CD4-positive, alpha-beta T cell (primary cell): ENCODE measurements around the gene LMTK3. TPM values are rescaled to one million over a fixed set of nuclear protein-coding genes. Genes with fewer than 3 reads are reported as not detected.
"Not testable (repeated sequence)": the region's sequence is repeated elsewhere in the genome, so short reads cannot be mapped to it uniquely, and the experiment has no call there.

Experiments
- ATAC-seq: fragments of 200-7000 bp; cut with Tn5 transposase; one replicate; pipeline ENCODE4 v1.10.0; 2022; ENCODE audit warnings: mild to moderate bottlenecking; ENCODE audit not compliant: poor library complexity
- CTCF ChIA-PET: fragments of 350-600 bp; sonication (Branson Sonifier 250); formaldehyde crosslinking; loops from one replicate; lab custom pipeline; 2021; ENCODE audit warnings: antibody characterized with exemption, inconsistent platforms; lab: Charles Lee
- POLR2A ChIA-PET: fragments of 350-600 bp; sonication (Branson Sonifier 250); formaldehyde crosslinking; loops from one replicate; lab custom pipeline; 2021; ENCODE audit warnings: antibody characterized with exemption, inconsistent platforms; lab: Charles Lee
- DNase-seq, 14 experiments: peaks; one replicate each; pipeline ENCODE4 v3.0.0-alpha.2; 2013 to 2020; ENCODE audit warnings: mixed read lengths in 2 of 14
- H3K27ac ChIP-seq, 2 donors: one replicate each; pipeline versions ENCODE4 v1.5.1 to v1.7.0; 2013; ENCODE audit warnings: low read length in 2 of 2, low read depth in 1 of 2, mild to moderate bottlenecking in 1 of 2
- H3K27me3 ChIP-seq, 2 experiments: 1 replicate in 1 of 2; 2 replicates in 1 of 2; pipeline versions ENCODE4 v1.6.1 to v1.7.0; 2013; ENCODE audit warnings: low read length in 2 of 2, control low read depth in 1 of 2, mild to moderate bottlenecking in 1 of 2, moderate library complexity in 1 of 2; ENCODE audit not compliant: insufficient read depth in 2 of 2, control insufficient read depth in 1 of 2
- H3K36me3 ChIP-seq: one replicate; pipeline ENCODE4 v1.6.1; 2013; ENCODE audit warnings: low read length, control low read depth; ENCODE audit not compliant: insufficient read depth
- H3K4me1 ChIP-seq: one replicate; pipeline ENCODE4 v1.6.1; 2013; ENCODE audit warnings: low read length, control low read depth; ENCODE audit not compliant: insufficient read depth
- H3K4me3 ChIP-seq: one replicate; pipeline ENCODE4 v1.5.1; 2013; ENCODE audit warnings: mild to moderate bottlenecking, low read length, moderate library complexity
- H3K9me3 ChIP-seq, 2 experiments: 1 replicate in 1 of 2; 2 replicates in 1 of 2; pipeline versions ENCODE4 v1.6.1 to v1.7.0; 2013; ENCODE audit warnings: low read length in 2 of 2, mild to moderate bottlenecking in 2 of 2, control low read depth in 1 of 2, moderate library complexity in 1 of 2; ENCODE audit not compliant: control insufficient read depth in 1 of 2, insufficient read depth in 1 of 2
- H3K27ac Mint-ChIP-seq: one replicate; pipeline ENCODE4 v1.8.0; 2020; ENCODE audit warnings: mixed read lengths
- H3K27me3 Mint-ChIP-seq: one replicate; pipeline ENCODE4 v1.8.0; 2021; ENCODE audit warnings: mixed read lengths
- H3K36me3 Mint-ChIP-seq: one replicate; pipeline ENCODE4 v1.8.0; 2021; ENCODE audit warnings: low read depth, mixed read lengths
- H3K4me1 Mint-ChIP-seq: one replicate; pipeline ENCODE4 v1.8.0; 2021; ENCODE audit warnings: low read depth, mixed read lengths
- H3K4me3 Mint-ChIP-seq: one replicate; pipeline ENCODE4 v1.8.0; 2020; ENCODE audit warnings: mild to moderate bottlenecking, mixed read lengths
- H3K9me3 Mint-ChIP-seq: one replicate; pipeline ENCODE4 v1.8.0; 2020; ENCODE audit warnings: mixed read lengths
- intact Hi-C, 2 experiments: fragments of 100-400 bp; cut with DNase I in 1 of 2; cut with micrococcal nuclease in 1 of 2; formaldehyde crosslinking; loops; one replicate each; pipeline versions ENCODE4 v1.15.1 to v1.9.0; 2023 to 2025; cut with DNase I, micrococcal nuclease
- total RNA-seq, 174 experiments: library from RNA in 2 of 174; stranded (reverse) in 2 of 174; gene quantifications; one replicate each; pipeline ENCODE4 v1.2.3 and lab custom pipeline; 2021 to 2026
- TF ChIP-seq, protein P1 (sequence below): fragments of 200-600 bp; IDR thresholded peaks from one replicate; pipeline ENCODE4 v1.8.0; 2022; ENCODE audit warnings: antibody characterized with exemption, mild to moderate bottlenecking

The LMTK3 gene
- total RNA-seq, 2 experiments from 2014 or later: 15.6 to 18.9 TPM

DNA sequence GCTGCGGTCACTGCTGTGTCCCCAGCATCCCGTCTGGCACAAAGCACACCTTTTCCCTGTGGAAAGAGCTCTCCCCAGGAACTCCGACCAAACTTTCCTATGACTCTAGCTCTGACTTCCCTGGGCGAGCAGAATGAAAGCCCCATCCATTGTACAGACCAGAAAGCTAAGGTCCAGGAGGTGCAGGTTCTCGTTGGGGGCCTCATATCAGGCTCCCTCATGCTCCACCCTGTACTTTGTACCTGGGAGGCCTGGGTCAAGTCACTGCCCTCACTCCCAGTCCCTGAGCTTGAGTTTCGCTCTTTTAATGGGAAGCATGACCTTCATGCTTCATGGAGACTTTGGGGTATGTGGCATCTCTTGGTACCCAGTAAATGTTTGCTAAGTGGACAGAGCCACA, 24.1 kb downstream of the LMTK3 start:
- no peak for DNase-seq
- H3K9me3 ChIP-seq: peaks cover 0 to 1% of the 10 kb centered on the region in 2 experiments
- H3K27me3 ChIP-seq: peaks cover 0 to 8% of the 10 kb centered on the region in 2 experiments
- peaks cover 30% of the 10 kb centered on the region for H3K4me1 ChIP-seq
- no peak overlapping the region for H3K4me3 ChIP-seq
- intact Hi-C loops: no loop called here
- peaks cover 24% of the 10 kb centered on the region for H3K4me1 Mint-ChIP-seq
- no peak overlapping the region for H3K4me3 Mint-ChIP-seq
- H3K27me3 Mint-ChIP-seq: peaks cover 16% of the 10 kb centered on the region
- TF ChIP-seq, protein P1, sequence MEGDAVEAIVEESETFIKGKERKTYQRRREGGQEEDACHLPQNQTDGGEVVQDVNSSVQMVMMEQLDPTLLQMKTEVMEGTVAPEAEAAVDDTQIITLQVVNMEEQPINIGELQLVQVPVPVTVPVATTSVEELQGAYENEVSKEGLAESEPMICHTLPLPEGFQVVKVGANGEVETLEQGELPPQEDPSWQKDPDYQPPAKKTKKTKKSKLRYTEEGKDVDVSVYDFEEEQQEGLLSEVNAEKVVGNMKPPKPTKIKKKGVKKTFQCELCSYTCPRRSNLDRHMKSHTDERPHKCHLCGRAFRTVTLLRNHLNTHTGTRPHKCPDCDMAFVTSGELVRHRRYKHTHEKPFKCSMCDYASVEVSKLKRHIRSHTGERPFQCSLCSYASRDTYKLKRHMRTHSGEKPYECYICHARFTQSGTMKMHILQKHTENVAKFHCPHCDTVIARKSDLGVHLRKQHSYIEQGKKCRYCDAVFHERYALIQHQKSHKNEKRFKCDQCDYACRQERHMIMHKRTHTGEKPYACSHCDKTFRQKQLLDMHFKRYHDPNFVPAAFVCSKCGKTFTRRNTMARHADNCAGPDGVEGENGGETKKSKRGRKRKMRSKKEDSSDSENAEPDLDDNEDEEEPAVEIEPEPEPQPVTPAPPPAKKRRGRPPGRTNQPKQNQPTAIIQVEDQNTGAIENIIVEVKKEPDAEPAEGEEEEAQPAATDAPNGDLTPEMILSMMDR: no peak
- H3K27ac ChIP-seq: no peak overlapping the region
- CTCF ChIA-PET: interaction anchor here (0.6 kb wide), 1 partner anchor 18 kb away, joined by 3 read pairs; no protein-coding TSS in a partner anchor
- H3K27ac Mint-ChIP-seq: no peak overlapping the region
- POLR2A ChIA-PET: no interaction called here
- no peaks in the 10 kb centered on the region for H3K9me3 Mint-ChIP-seq
- H3K36me3 Mint-ChIP-seq: no peaks in the 10 kb centered on the region
- no peak for ATAC-seq
- H3K36me3 ChIP-seq: no peaks in the 10 kb centered on the region

DNA sequence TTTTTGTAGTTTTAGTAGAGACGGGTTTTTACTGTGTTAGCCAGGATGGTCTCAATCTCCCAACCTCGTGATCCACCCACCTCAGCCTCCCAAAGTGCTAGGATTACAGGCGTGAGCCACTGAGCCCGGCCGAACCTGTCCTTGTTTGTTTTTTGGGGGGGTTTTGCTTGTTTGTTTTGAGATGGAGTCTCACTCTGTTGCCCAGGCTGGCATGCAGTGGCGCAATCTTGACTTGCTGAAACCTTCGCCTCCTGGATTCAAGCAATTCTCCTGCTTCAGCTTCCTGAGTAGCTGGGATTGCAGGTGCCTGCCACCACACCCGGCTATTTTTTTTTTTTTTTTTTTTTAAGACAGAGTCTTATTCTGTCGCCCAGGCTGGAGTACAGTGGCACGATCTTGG, 24.9 kb downstream of the LMTK3 start:
- POLR2A ChIA-PET, H3K27me3 Mint-ChIP-seq, H3K36me3 ChIP-seq, H3K4me3 ChIP-seq, H3K27ac ChIP-seq, H3K4me3 Mint-ChIP-seq, H3K9me3 Mint-ChIP-seq, ATAC-seq, intact Hi-C loops, DNase-seq, H3K27me3 ChIP-seq, H3K36me3 Mint-ChIP-seq, CTCF ChIA-PET, H3K27ac Mint-ChIP-seq, H3K9me3 ChIP-seq: not testable (repeated sequence)
- H3K4me1 Mint-ChIP-seq: peaks cover 20% of the 10 kb centered on the region
- peaks cover 25% of the 10 kb centered on the region for H3K4me1 ChIP-seq

DNA sequence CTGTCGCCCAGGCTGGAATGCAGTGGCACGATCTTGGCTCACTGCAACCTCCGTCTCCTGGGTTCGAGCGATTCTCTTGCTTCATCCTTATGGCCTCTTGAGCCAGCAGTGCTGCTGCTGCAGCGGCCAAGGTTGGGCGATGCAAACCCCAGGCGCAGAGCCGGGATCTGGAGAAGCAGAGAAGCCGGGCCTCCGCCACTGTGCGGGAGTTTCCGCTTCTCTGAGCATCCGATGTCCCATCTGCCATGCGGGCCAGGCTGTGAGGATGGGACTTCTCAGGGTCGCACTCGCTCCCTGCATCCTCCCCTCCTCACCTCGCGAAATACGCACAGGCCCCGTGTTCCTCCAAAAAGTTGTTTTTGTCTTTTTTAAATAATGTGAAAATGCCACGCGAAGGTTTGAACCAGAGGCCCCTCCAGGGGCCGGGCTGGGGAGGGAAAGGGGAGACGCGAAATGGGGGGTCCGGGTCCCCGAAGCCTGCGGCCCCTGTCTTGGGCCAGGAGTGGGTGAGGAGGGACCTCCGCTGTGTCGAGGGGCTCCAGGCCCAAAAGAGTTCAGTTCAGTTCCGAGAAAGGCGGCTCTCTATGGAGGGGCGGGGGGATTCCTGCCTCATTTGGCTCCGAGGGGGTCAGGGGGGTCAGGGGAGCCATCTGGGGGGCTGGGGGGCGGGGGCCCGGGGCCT, 26.6 kb downstream of the LMTK3 start:
- H3K27me3 Mint-ChIP-seq: no peaks in the 10 kb centered on the region
- POLR2A ChIA-PET: no interaction called here

More for the DNA sequence above, 26.6 kb downstream of the LMTK3 start:
- peaks cover under 1% of the 10 kb centered on the region for H3K36me3 Mint-ChIP-seq
- H3K9me3 Mint-ChIP-seq: no peaks in the 10 kb centered on the region
- H3K27ac ChIP-seq: no peak overlapping the region
- H3K27ac Mint-ChIP-seq: no peak overlapping the region
- H3K4me3 ChIP-seq: no peak overlapping the region
- CTCF ChIA-PET: no interaction called here
- no peaks in the 10 kb centered on the region for H3K27me3 ChIP-seq
- peaks cover 26% of the 10 kb centered on the region for H3K4me1 ChIP-seq
- H3K4me3 Mint-ChIP-seq: no peak overlapping the region
- ATAC-seq (no peak), DNase-seq (no peak)
- H3K4me1 Mint-ChIP-seq: peaks cover 24% of the 10 kb centered on the region
- no peaks in the 10 kb centered on the region for H3K36me3 ChIP-seq
- no peaks in the 10 kb centered on the region for H3K9me3 ChIP-seq
- intact Hi-C loops: no loop called here
- TF ChIP-seq, protein P1: no peak
